Keratinocyte (primary cell): ENCODE results near the gene NFATC4. TPM values are rescaled to one million over a fixed set of nuclear protein-coding genes. Genes with fewer than 3 reads are reported as not detected.

Experiments
- DNase-seq: peaks from one replicate; pipeline ENCODE4 v3.0.0-alpha.2; 2011; ENCODE audit warnings: low read depth, missing footprints, low spot score
- FAIRE-seq: peaks from 2 replicates; lab custom pipeline; 2011; peaks lifted over from hg19 to GRCh38; lab: Jason Lieb, UNC
- H2AFZ ChIP-seq: 2 replicates; pipeline ENCODE4 v1.6.0; 2012; ENCODE audit warnings: low read length, control low read depth, inconsistent platforms; ENCODE audit not compliant: control insufficient read depth
- H3K27ac ChIP-seq: 2 replicates; pipeline ENCODE4 v1.5.1; 2011; ENCODE audit warnings: low read length; ENCODE audit not compliant: control insufficient read depth, insufficient read depth
- H3K27me3 ChIP-seq: 3 replicates; pipeline ENCODE4 v1.6.0; 2011; ENCODE audit warnings: low read length; ENCODE audit not compliant: control insufficient read depth, insufficient read depth; ENCODE audit errors: extremely low read depth
- H3K36me3 ChIP-seq, 2 experiments: 2 replicates in 1 of 2; 3 replicates in 1 of 2; pipeline ENCODE4 v1.5.1; 2011; ENCODE audit warnings: low read length in 2 of 2, mild to moderate bottlenecking in 1 of 2; ENCODE audit not compliant: control insufficient read depth in 2 of 2, insufficient read depth in 2 of 2; ENCODE audit errors: extremely low read depth in 1 of 2
- H3K4me1 ChIP-seq: 3 replicates; pipeline ENCODE4 v1.5.1; 2011; ENCODE audit warnings: low read length; ENCODE audit not compliant: control insufficient read depth, insufficient read depth; ENCODE audit errors: extremely low read depth
- H3K4me2 ChIP-seq: 3 replicates; pipeline ENCODE4 v1.6.0; 2011; ENCODE audit warnings: low read depth, low read length; ENCODE audit not compliant: control insufficient read depth, insufficient read depth; ENCODE audit errors: extremely low read depth
- H3K4me3 ChIP-seq, 3 experiments: fragments of 200-600 bp in 1 of 3; sonication (generic) in 1 of 3; 2 replicates in 2 of 3; 3 replicates in 1 of 3; pipeline ENCODE4 v1.5.1; 2011 to 2016; ENCODE audit warnings: low read length in 3 of 3, mild to moderate bottlenecking in 3 of 3, control low read depth in 2 of 3, inconsistent platforms in 1 of 3, low read depth in 1 of 3, mixed read lengths in 1 of 3, mixed run types in 1 of 3, moderate library complexity in 1 of 3; ENCODE audit not compliant: control insufficient read depth in 2 of 3, insufficient read depth in 2 of 3; ENCODE audit errors: extremely low read depth in 1 of 3
- H3K79me2 ChIP-seq: 2 replicates; pipeline ENCODE4 v1.6.0; 2012; ENCODE audit warnings: low read length; ENCODE audit not compliant: control insufficient read depth, insufficient read depth
- H3K9ac ChIP-seq: 3 replicates; pipeline ENCODE4 v1.6.0; 2011; ENCODE audit warnings: low read length; ENCODE audit not compliant: control insufficient read depth, insufficient read depth; ENCODE audit errors: extremely low read depth
- H3K9me1 ChIP-seq: 3 replicates; pipeline ENCODE4 v1.6.0; 2011; ENCODE audit warnings: low read length; ENCODE audit not compliant: control insufficient read depth, insufficient read depth; ENCODE audit errors: extremely low read depth
- H3K9me3 ChIP-seq: 2 replicates; pipeline ENCODE4 v1.5.1; 2012; ENCODE audit warnings: low read depth, low read length; ENCODE audit not compliant: control insufficient read depth
- H4K20me1 ChIP-seq: 3 replicates; pipeline ENCODE4 v1.6.0; 2011; ENCODE audit warnings: low read length; ENCODE audit not compliant: control insufficient read depth, insufficient read depth; ENCODE audit errors: extremely low read depth
- CTCF ChIP-seq, 3 experiments: IDR thresholded peaks in 1 of 3; conservative IDR thresholded peaks in 1 of 3; optimal IDR thresholded peaks in 1 of 3; 2 replicates in 2 of 3; 3 replicates in 1 of 3; pipeline versions ENCODE3 to v1.5.1; 2011; ENCODE audit warnings: low read length in 3 of 3, mild to moderate bottlenecking in 3 of 3, moderate library complexity in 2 of 3, control low read depth in 1 of 3, inconsistent platforms in 1 of 3; ENCODE audit not compliant: insufficient read depth in 2 of 3; ENCODE audit errors: extremely low read depth in 1 of 3
- EZH2 ChIP-seq: IDR thresholded peaks from one replicate; pipeline ENCODE4 v1.6.1; 2012; ENCODE audit warnings: inconsistent platforms, mild to moderate bottlenecking, low read length, moderate library complexity
- dilution Hi-C: fragments of 300-500 bp; cut with MboI; formaldehyde crosslinking; loops from one replicate; pipeline ENCODE4 v1.7.0; 2020; ENCODE audit warnings: low sequenced_read_pairs; ENCODE audit not compliant: extremely low pct_ligation_motif_present
- polyA plus RNA-seq, 5 experiments: library from polyadenylated mRNA; depleted of rRNA in 3 of 5; stranded (reverse) in 3 of 5; stranded (forward) in 1 of 5; unstranded in 1 of 5; fragments of >200 nt; gene quantifications; 1 replicate in 1 of 5; 2 replicates in 3 of 5; 3 replicates in 1 of 5; pipeline versions ENCODE4 v1.2.1 to v1.2.3, GENCODE V29; 2011 to 2012; ENCODE audit warnings: missing spikeins in 2 of 5, low read depth in 1 of 5, low replicate concordance in 1 of 5

Gene NFATC4
- polyA plus RNA-seq, 1 donor (not counting 4 experiments of a cell fraction or from before 2014, with no cell fraction given) = 0.92 TPM

- Histone ChIP-seq H3K4me2 (no peak overlapping the region), H2AFZ (no peak overlapping the region), H3K79me2 (no peaks in the 10 kb centered on the region), H3K9me1 (no peaks in the 10 kb centered on the region), H3K4me3 (no peak overlapping the region), H3K36me3 (no peaks in the 10 kb centered on the region), H3K9ac (no peak overlapping the region), H4K20me1 (no peaks in the 10 kb centered on the region), H3K27me3 (no peaks in the 10 kb centered on the region), H3K9me3 (no peaks in the 10 kb centered on the region), H3K27ac (no peak overlapping the region), H3K4me1 (peaks cover 12% of the 10 kb centered on the region)
- no peak for TF ChIP-seq CTCF (optimal IDR thresholded peaks at IDR 0.05 in 1 of 3, IDR thresholded peaks at IDR 0.05 in 1 of 3, conservative IDR thresholded peaks at IDR 0.05 in 1 of 3; ENCODE audit: extremely low read depth in 1 of 3, insufficient read depth in 2 of 3, low read length in 3 of 3)
- TF ChIP-seq EZH2 = no peak
- DNase-seq (no peak), FAIRE-seq (peak; percentile 53)
- dilution Hi-C loops = no loop called here
Observed at GRCh38 chr14:24403294-24403998, 35.5 kb downstream of the NFATC4 start.

GRCh38 chr14:24404814-24405213 lies 36.8 kb downstream of the NFATC4 start:
- no peak for TF ChIP-seq EZH2
- no peak for TF ChIP-seq CTCF (optimal IDR thresholded peaks at IDR 0.05 in 1 of 3, IDR thresholded peaks at IDR 0.05 in 1 of 3, conservative IDR thresholded peaks at IDR 0.05 in 1 of 3; ENCODE audit: extremely low read depth in 1 of 3, insufficient read depth in 2 of 3, low read length in 3 of 3)
- FAIRE-seq = no peak
- no peak overlapping the region for H2AFZ ChIP-seq
- H3K9me1 ChIP-seq = no peaks in the 10 kb centered on the region
- H3K4me2 ChIP-seq = no peak overlapping the region
- H4K20me1 ChIP-seq = no peaks in the 10 kb centered on the region
- peaks cover 6% of the 10 kb centered on the region for H3K4me1 ChIP-seq
- H3K4me3 ChIP-seq = no peak overlapping the region
- H3K79me2 ChIP-seq = no peaks in the 10 kb centered on the region
- no peaks in the 10 kb centered on the region for H3K36me3 ChIP-seq
- H3K27ac ChIP-seq = no peak overlapping the region
- dilution Hi-C loops = no loop called here
- no peaks in the 10 kb centered on the region for H3K27me3 ChIP-seq
- H3K9me3 ChIP-seq = no peaks in the 10 kb centered on the region
- DNase-seq = no peak
- no peak overlapping the region for H3K9ac ChIP-seq
